Stimulated activated CD8-positive, alpha-beta memory T cell treated with anti-CD3 and anti-CD28 coated beads, Interleukin-7, amount 100 ng/mL, for 24 hours (primary cell): ENCODE data around the gene DMBT1.

Source experiments
- DNase-seq: peaks from one replicate; pipeline ENCODE4 v3.0.0-alpha.2; 2020; ENCODE audit warnings: low read depth

DMBT1 gene

DNA sequence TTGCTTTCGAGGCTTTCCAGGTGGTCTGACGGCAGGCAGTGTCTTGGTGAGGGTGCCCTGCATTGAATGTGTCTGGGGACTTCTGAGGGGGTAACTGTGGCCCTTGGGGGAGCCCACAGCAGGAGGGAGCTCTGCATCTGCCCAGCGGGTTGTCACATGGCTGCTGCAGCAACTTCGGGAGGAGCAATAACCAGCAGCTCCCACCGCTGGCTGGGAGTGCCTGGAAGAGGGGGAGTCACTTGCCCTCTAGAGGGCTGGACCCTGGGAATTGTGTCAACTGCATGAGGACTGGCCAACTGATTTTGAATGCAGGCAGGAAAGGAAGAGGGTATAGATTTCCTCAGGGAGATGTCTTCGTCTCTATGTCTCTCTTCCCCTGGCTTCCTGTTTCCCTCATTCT lies 112.7 kb downstream of the DMBT1 start:
- DNase-seq = no peak

GRCh38 chr10:122673731-122674130 lies 113.2 kb downstream of the DMBT1 start:
- no peak for DNase-seq

- no peak for DNase-seq
Measured at GRCh38 chr10:122674781-122675180, 114.2 kb downstream of the DMBT1 start.

GRCh38 chr10:122675278-122675677 lies 114.7 kb downstream of the DMBT1 start:
- DNase-seq = no peak

DNA sequence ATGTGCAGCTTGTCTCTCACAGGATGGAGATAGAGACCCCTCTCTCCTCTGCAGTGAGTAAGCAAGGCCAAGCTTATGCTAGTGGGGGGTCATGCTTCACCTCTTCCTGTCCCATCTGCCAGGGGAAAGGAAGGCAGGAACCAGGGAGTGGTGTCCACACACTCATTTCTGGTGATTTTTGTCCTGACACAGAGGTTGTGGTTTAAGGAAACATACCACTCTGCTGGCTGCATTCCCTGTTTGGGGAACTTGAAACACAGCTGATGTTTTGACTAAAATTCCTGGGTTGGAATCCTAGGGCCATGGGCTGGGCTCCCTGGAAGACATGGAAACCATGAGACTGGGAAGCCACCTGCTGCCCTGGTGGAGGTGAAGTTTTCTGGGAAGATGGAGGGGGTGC lies 117.7 kb downstream of the DMBT1 start:
- DNase-seq = no peak

- no peak for DNase-seq
Measured at GRCh38 chr10:122682522-122682921, 122.0 kb downstream of the DMBT1 start.

GRCh38 chr10:122688293-122688989 lies 127.9 kb downstream of the DMBT1 start:
- no peak for DNase-seq

- DNase-seq = no peak
Measured at GRCh38 chr10:122689146-122689820, 128.7 kb downstream of the DMBT1 start.

- no peak for DNase-seq
Measured at GRCh38 chr10:122692744-122693143, 132.2 kb downstream of the DMBT1 start.
